PC-3 (cell line): ENCODE data around the gene CHST8. TPM values are rescaled to one million over a fixed set of nuclear protein-coding genes. Genes with fewer than 3 reads are reported as not detected.
A peak's percentile ranks its signal among the peaks of the same experiment; 100 is the strongest.

Experiments used
- ATAC-seq: fragments of 200-7000 bp; cut with Tn5 transposase; 2 replicates; pipeline ENCODE4 v1.9.1; 2020; ENCODE audit warnings: mild to moderate bottlenecking, moderate library complexity
- BruUV-seq: library from RNA; stranded (reverse); fragments of 400-500 nt; replicated peaks from 2 replicates; lab custom pipeline; 2021; lab: Mats Ljungman, UMichigan
- CTCF ChIA-PET: fragments of 300-600 bp; sonication (Branson Sonifier 250); formaldehyde crosslinking; loops from one replicate; lab custom pipeline; 2022; ENCODE audit warnings: antibody characterized with exemption; lab: Charles Lee
- POLR2A ChIA-PET: fragments of 300-600 bp; sonication (Branson Sonifier 250); formaldehyde crosslinking; loops from one replicate; lab custom pipeline; 2022; ENCODE audit warnings: antibody characterized with exemption; ENCODE audit not compliant: unreplicated experiment; lab: Charles Lee
- DNase-seq: peaks from one replicate; pipeline ENCODE4 v3.0.0-alpha.2; 2015
- H2AFZ ChIP-seq: fragments of 300-600 bp; sonication (generic); 2 replicates; pipeline ENCODE4 v1.6.0; 2016; ENCODE audit warnings: antibody characterized with exemption, low read length
- H3F3A ChIP-seq: fragments of 300-600 bp; sonication (generic); one replicate; pipeline ENCODE4 v1.6.0; 2017; ENCODE audit warnings: antibody characterized with exemption, low read length, control low read depth, mild to moderate bottlenecking; ENCODE audit not compliant: unreplicated experiment
- H3K27ac ChIP-seq: fragments of 300-600 bp; sonication (generic); 2 replicates; pipeline ENCODE4 v1.5.1; 2016; ENCODE audit warnings: mild to moderate bottlenecking, low read length
- H3K27me3 ChIP-seq: fragments of 300-600 bp; sonication (generic); 2 replicates; pipeline ENCODE4 v1.6.1; 2016; ENCODE audit warnings: low read length, mixed read lengths
- H3K36me3 ChIP-seq: fragments of 300-600 bp; sonication (generic); 2 replicates; pipeline ENCODE4 v1.6.1; 2016; ENCODE audit warnings: low read depth, mixed run types, low read length, mixed read lengths
- H3K4me1 ChIP-seq: fragments of 300-600 bp; sonication (generic); 2 replicates; pipeline ENCODE4 v1.5.1; 2016; ENCODE audit warnings: low read length; ENCODE audit not compliant: insufficient read depth
- H3K4me2 ChIP-seq: fragments of 300-600 bp; sonication (generic); 2 replicates; pipeline ENCODE4 v1.6.0; 2016; ENCODE audit warnings: low read length
- H3K4me3 ChIP-seq: fragments of 300-600 bp; sonication (generic); 2 replicates; pipeline ENCODE4 v1.5.1; 2016; ENCODE audit warnings: mild to moderate bottlenecking, low read length, mixed read lengths
- H3K79me2 ChIP-seq: fragments of 300-600 bp; sonication (generic); 2 replicates; pipeline ENCODE4 v1.6.1; 2017; ENCODE audit warnings: low read length, mixed read lengths
- H3K9ac ChIP-seq: fragments of 300-600 bp; sonication (generic); 2 replicates; pipeline ENCODE4 v1.6.0; 2016; ENCODE audit warnings: mild to moderate bottlenecking, low read length
- H3K9me2 ChIP-seq: fragments of 300-600 bp; sonication (generic); replicated peaks from 2 replicates; pipeline ENCODE4 v1.6.1; 2016; ENCODE audit warnings: mixed run types, low read length, mixed read lengths
- H3K9me3 ChIP-seq: fragments of 300-600 bp; sonication (generic); 2 replicates; pipeline ENCODE4 v1.6.1; 2016; ENCODE audit warnings: low read length, mixed read lengths
- H4K20me1 ChIP-seq: fragments of 300-600 bp; sonication (generic); 2 replicates; pipeline ENCODE4 v1.6.1; 2016; ENCODE audit warnings: low read length, mixed read lengths
- EZH2 ChIP-seq: fragments of 300-600 bp; sonication (generic); IDR thresholded peaks from one replicate; pipeline ENCODE4 v1.6.1; 2017; ENCODE audit warnings: antibody characterized with exemption, mild to moderate bottlenecking, low read length; ENCODE audit not compliant: unreplicated experiment
- EZH2phosphoT487 ChIP-seq: fragments of 300-600 bp; sonication (generic); IDR thresholded peaks from 2 replicates; pipeline ENCODE4 v1.6.1; 2018; ENCODE audit warnings: mild to moderate bottlenecking, antibody characterized with exemption, low read length, borderline replicate concordance
- intact Hi-C: fragments of 100-400 bp; cut with micrococcal nuclease; formaldehyde crosslinking; loops from 2 replicates; pipeline ENCODE4 v1.9.0; 2023
- total RNA-seq: library from RNA; depleted of rRNA; stranded (reverse); fragments of >200 nt; gene quantifications from 2 replicates; pipeline ENCODE4 v1.2.3, GENCODE V29; 2014
- TF ChIP-seq, protein P1 (sequence below): fragments of 300-600 bp; sonication (generic); conservative IDR thresholded peaks from 2 replicates; pipeline ENCODE4 v1.5.1; 2017; ENCODE audit warnings: antibody characterized with exemption, low read depth, mild to moderate bottlenecking, low read length

Gene CHST8
- total RNA-seq, 1 experiment from 2014 or later: 0.36 TPM

DNA sequence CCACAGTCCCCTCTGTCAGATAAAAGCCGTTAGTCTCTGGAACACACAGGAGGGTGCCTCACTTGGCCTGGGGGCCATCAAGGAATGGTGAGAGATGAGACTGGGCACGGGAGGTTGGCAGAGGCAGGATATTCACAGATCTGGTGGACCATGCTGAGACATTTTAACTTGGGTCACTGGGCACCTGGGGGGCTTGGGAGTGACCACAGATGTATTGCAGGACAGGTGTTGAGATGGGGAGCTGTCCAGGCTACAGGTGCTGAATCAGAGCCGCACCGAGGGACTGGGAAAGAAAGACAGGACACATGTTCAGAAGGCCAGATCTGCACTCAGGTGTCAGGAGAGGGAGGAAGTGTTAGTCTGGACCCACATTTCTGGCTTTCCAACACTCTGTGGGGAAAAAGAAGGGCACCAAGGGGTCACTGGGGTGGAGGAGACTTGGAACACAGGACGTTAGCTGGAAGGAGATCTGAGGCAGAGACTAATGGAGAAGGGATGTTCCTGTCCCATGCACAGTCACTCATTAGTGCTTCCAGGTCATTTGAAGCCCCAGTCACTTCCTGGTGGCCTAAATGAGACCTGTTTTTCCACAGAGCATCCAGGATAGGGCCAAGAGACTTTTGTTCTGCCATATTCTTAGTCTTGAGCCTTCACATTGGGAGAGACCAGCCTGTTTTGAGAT, 56.1 kb downstream of the CHST8 start:
- peaks cover 9% of the 10 kb centered on the region for H3K27me3 ChIP-seq
- H2AFZ ChIP-seq: no peak overlapping the region
- H3K36me3 ChIP-seq: no peaks in the 10 kb centered on the region
- H4K20me1 ChIP-seq: no peaks in the 10 kb centered on the region
- no peaks in the 10 kb centered on the region for H3K4me1 ChIP-seq
- H3K9me3 ChIP-seq: no peaks in the 10 kb centered on the region
- no peak overlapping the region for H3K4me3 ChIP-seq
- ChIA-PET CTCF (no interaction called here), POLR2A (no interaction called here)
- no TSS peak for BruUV-seq
- H3K79me2 ChIP-seq: no peaks in the 10 kb centered on the region
- H3K27ac ChIP-seq: no peak overlapping the region
- ATAC-seq (no peak), DNase-seq (peak; percentile 1)
- intact Hi-C loops: no loop called here
- H3F3A ChIP-seq: no peaks in the 10 kb centered on the region
- no peak overlapping the region for H3K4me2 ChIP-seq
- H3K9ac ChIP-seq: no peak overlapping the region
- TF ChIP-seq EZH2 (no peak), EZH2phosphoT487 (no peak)
- TF ChIP-seq, protein P1, sequence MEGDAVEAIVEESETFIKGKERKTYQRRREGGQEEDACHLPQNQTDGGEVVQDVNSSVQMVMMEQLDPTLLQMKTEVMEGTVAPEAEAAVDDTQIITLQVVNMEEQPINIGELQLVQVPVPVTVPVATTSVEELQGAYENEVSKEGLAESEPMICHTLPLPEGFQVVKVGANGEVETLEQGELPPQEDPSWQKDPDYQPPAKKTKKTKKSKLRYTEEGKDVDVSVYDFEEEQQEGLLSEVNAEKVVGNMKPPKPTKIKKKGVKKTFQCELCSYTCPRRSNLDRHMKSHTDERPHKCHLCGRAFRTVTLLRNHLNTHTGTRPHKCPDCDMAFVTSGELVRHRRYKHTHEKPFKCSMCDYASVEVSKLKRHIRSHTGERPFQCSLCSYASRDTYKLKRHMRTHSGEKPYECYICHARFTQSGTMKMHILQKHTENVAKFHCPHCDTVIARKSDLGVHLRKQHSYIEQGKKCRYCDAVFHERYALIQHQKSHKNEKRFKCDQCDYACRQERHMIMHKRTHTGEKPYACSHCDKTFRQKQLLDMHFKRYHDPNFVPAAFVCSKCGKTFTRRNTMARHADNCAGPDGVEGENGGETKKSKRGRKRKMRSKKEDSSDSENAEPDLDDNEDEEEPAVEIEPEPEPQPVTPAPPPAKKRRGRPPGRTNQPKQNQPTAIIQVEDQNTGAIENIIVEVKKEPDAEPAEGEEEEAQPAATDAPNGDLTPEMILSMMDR: no peak
- no peaks in the 10 kb centered on the region for H3K9me2 ChIP-seq

DNA sequence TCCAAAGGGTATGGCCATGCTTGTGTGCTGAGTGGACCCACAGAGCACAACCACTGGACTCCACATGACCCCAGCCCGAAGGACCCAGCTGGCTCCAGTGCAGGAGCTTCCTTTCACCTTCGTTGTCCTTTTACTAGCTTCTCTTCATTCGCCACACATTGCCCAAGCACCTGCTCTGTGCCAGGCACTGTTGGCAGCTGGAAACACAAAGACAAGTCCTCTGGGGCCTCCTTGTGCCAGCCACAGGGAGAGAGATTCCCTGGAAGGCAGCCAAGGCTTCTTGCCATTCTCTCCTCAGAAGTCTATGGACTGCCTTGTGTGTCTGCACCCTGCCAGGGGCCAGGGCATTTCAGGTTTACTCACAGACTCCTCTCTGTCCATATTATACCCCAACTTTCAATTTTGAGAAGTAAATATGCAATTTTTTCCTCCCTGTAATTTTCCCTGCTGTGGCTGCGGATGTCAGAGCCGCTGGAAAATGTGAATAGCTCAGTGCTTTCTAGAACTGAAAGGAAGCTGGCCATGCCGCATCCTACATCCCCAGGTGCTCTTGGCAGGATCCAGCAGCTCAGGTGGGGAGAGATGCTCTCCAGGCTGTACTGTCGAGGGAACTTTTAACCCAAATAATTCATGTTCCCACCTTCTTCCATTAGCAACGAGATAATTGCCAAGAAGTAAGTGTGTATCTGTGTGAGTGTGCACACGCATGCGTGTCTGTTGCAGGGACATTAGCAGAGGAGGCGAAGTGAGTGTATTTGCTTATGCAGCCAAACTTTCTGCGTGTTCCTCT, 57.2 kb downstream of the CHST8 start:
- ChIA-PET CTCF (no interaction called here), POLR2A (no interaction called here)
- intact Hi-C loops: no loop called here

More for the DNA sequence above, 57.2 kb downstream of the CHST8 start:
- TF ChIP-seq EZH2 (no peak), EZH2phosphoT487 (no peak)
- TF ChIP-seq, protein P1: no peak
- Histone ChIP-seq H3K79me2 (no peaks in the 10 kb centered on the region), H3K9me3 (no peaks in the 10 kb centered on the region), H3K36me3 (no peaks in the 10 kb centered on the region), H3K4me3 (no peak overlapping the region), H3K27me3 (peaks cover 9% of the 10 kb centered on the region), H4K20me1 (no peaks in the 10 kb centered on the region), H3K27ac (no peak overlapping the region), H3K4me1 (no peaks in the 10 kb centered on the region), H3F3A (no peaks in the 10 kb centered on the region), H3K4me2 (no peak overlapping the region), H3K9me2 (no peaks in the 10 kb centered on the region), H2AFZ (no peak overlapping the region), H3K9ac (no peak overlapping the region)
- DNase-seq (no peak), ATAC-seq (no peak)
- BruUV-seq: no TSS peak
